ENCODE results near the gene INO80.

Gene INO80

DNA sequence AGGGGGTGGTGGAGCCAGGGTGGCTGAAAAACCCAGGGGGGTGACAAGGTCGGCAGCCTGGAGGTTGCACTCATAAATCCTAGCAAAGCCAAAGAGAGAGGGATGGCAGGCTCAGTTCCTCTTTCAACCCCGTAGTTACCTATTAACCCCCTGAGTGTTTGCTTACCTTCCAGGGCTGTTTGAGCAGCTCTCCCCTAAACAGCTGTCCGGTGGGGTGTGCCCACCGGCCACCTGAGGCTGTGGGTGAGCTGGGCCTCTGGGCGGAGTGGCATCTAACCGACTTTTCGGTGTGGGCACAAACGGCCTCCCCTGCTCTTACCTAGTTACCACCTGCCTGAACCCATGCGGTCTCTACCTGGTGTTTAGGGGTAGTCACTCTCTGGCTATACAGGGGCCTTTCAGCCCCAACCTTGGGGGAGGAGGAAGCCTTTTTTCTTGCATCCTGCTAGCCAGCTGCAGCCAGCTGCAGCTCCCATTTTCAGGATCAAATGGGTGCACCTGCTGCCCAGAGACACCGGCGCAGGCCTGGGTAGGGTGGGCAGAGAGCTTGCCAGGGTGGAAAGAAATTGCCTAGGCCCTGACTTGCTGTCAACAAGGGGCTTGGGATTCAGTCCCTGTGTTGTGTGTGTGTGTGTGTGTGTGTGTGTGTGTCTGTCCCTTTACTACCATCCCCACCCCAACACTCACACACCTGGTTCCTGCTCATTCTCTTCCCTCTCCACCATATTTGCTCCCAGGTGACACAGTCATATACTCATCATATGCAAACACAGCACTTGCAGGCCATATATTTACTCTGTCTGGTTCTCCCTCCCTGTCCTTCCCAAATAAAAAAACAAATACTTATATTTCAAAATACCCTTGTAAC, 183.2 kb downstream of the INO80 start:
- Histone ChIP-seq H3K36me3 (ENCODE audit: insufficient read depth, low read length) (no peaks in the 10 kb centered on the region), H3K4me3 (no peak overlapping the region), H3K27ac (no peak overlapping the region), H3K9ac (ENCODE audit: insufficient read length) (no peak overlapping the region), H3K9me3 (ENCODE audit: low read depth, low read length) (no peaks in the 10 kb centered on the region)
- TF ChIP-seq POLR2AphosphoS5 (IDR thresholded peaks at IDR 0.05; ENCODE audit: borderline replicate concordance, low read depth, low read length) = no peak
- no peak for TF ChIP-seq FOXP2 (optimal IDR thresholded peaks at IDR 0.05; ENCODE audit: control extremely low read depth, extremely low read length, insufficient read depth)
- TF ChIP-seq EZH2 (IDR thresholded peaks at IDR 0.05) = no peak
- no peak for DNase-seq (ENCODE audit: low read depth, low spot score)

DNA sequence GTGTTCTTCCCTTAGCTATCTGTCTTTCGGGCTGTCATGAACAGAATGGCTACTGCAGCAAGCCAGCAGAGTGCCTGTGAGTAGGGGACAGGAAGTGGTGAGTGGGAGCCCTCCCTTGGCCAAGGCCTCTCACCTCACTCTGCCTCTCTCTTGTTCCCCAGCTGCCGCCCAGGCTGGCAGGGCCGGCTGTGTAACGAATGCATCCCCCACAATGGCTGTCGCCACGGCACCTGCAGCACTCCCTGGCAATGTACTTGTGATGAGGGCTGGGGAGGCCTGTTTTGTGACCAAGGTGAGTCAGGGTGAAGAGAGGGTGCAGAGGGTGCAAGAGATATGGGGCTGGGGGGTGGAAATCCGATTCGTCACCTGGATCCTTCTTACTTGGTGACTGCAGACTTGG, 183.9 kb downstream of the INO80 start:
- no peak for TF ChIP-seq EZH2 (IDR thresholded peaks at IDR 0.05)
- no peak for TF ChIP-seq POLR2AphosphoS5 (IDR thresholded peaks at IDR 0.05; ENCODE audit: borderline replicate concordance, low read depth, low read length)
- no peak for TF ChIP-seq FOXP2 (optimal IDR thresholded peaks at IDR 0.05; ENCODE audit: control extremely low read depth, extremely low read length, insufficient read depth)
- DNase-seq (ENCODE audit: low read depth, low spot score) = no peak
- H3K4me3 ChIP-seq = no peak overlapping the region
- H3K9ac ChIP-seq (ENCODE audit: insufficient read length) = no peak overlapping the region
- no peaks in the 10 kb centered on the region for H3K9me3 ChIP-seq (ENCODE audit: low read depth, low read length)
- no peaks in the 10 kb centered on the region for H3K36me3 ChIP-seq (ENCODE audit: insufficient read depth, low read length)
- no peak overlapping the region for H3K27ac ChIP-seq

DNA sequence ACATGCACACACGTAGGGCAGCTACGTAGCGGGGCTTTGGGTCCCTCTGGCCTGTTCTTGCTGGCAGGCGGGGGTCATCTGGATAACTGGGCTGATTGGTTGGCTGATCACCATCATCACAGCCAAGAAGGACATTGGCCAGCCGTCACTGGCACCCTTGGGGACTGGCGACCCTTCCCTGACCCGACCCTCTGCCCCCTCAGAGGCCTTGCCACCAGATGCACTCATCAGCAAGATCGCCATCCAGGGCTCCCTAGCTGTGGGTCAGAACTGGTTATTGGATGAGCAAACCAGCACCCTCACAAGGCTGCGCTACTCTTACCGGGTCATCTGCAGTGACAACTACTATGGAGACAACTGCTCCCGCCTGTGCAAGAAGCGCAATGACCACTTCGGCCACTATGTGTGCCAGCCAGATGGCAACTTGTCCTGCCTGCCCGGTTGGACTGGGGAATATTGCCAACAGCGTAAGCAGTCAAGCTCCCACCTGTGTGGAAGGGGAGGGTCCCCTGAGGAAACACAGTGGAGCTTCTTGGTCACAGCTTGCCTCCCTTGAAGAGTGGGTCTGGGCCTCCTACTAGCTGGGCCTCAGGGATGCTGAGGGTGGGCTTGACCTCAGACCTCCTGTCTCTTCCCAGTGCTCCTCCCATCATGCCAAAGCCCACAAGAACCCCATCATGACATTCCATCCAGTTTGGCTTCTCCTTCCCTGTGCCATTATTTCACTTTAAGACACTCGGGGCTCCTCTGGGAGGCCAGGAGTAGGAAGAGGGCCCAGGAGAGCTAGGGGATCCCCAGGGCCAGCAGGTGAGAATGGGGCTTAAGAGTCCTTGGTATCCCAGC, 184.6 kb downstream of the INO80 start:
- TF ChIP-seq EZH2 (IDR thresholded peaks at IDR 0.05) (no peak), FOXP2 (optimal IDR thresholded peaks at IDR 0.05; ENCODE audit: control extremely low read depth, extremely low read length, insufficient read depth) (no peak), POLR2AphosphoS5 (IDR thresholded peaks at IDR 0.05; ENCODE audit: borderline replicate concordance, low read depth, low read length) (no peak)
- Histone ChIP-seq H3K36me3 (ENCODE audit: insufficient read depth, low read length) (no peaks in the 10 kb centered on the region), H3K4me3 (no peak overlapping the region), H3K9me3 (ENCODE audit: low read depth, low read length) (no peaks in the 10 kb centered on the region), H3K27ac (no peak overlapping the region), H3K9ac (ENCODE audit: insufficient read length) (no peak overlapping the region)
- no peak for DNase-seq (ENCODE audit: low read depth, low spot score)

DNA sequence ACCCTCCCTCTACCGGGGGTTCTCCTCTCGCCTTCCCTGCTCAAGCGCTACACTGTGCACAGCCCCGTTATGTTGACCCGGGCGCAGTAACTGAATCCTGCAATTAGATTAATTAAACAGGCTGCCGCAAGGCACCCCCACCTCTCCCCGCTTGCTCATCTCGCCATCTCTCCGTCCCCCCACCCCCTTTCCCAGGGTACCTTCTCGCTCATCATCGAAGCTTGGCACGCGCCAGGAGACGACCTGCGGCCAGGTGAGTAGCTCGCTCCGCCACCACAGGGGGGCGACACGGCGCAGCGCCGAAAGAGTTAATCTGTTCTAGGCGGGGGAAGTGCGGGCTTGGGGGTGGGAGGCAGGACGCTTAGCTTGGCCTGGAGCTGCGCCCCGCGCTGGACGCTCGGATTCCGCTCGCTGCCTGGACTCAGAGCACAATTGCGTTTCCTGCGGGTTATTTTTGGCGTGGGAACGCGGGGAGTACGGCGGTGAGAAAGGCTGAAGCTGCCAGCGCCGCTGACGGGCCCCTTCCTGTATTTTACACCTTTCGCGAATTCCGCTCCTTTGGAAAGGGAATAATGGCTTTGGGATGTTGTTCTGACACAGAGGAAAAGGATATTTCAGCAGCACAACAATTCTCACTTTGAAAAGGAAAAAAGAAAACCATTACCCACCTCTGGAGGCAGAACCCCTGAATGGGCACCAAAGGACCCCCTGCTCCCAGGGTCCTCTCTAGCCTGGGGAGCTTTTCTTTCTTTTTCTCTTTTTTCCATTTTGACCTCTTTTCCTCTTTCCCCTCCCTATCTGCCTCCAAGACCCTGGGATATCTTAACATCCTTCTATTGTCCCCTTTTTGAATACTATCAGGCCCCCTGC, 185.4 kb downstream of the INO80 start:
- no peak for DNase-seq (ENCODE audit: low read depth, low spot score)
- Histone ChIP-seq H3K4me3 (peak overlapping the region; percentile 36), H3K9ac (ENCODE audit: insufficient read length) (no peak overlapping the region)

DNA sequence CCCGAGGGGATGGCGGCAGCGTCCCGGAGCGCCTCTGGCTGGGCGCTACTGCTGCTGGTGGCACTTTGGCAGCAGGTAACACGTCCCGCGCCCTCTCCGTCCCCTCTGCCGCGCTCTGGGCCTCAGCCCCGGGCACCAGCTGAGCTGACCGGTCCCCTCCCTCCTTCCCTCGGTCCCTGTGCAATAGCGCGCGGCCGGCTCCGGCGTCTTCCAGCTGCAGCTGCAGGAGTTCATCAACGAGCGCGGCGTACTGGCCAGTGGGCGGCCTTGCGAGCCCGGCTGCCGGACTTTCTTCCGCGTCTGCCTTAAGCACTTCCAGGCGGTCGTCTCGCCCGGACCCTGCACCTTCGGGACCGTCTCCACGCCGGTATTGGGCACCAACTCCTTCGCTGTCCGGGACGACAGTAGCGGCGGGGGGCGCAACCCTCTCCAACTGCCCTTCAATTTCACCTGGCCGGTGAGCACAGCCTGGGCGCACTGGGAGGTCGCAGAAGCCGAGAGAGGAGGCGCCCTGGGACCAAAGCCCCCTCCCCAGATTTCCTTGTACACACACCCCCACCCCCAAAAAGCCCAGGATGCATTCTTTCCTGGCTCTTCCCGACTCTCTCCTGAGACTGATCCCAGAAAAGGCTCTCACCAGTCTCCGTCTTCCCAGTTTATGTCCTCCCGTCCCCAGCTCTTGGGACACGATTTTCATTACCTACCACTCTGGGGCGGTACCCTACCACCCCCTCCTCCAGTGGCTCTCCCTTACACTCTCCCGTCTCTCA, 186.2 kb downstream of the INO80 start:
- Histone ChIP-seq H3K36me3 (ENCODE audit: insufficient read depth, low read length) (no peaks in the 10 kb centered on the region), H3K27ac (no peak overlapping the region), H3K9ac (ENCODE audit: insufficient read length) (no peak overlapping the region), H3K4me3 (peak overlapping the region; percentile 76), H3K9me3 (ENCODE audit: low read depth, low read length) (no peaks in the 10 kb centered on the region)
- TF ChIP-seq POLR2AphosphoS5 (IDR thresholded peaks at IDR 0.05; ENCODE audit: borderline replicate concordance, low read depth, low read length) = no peak
- no peak for TF ChIP-seq FOXP2 (optimal IDR thresholded peaks at IDR 0.05; ENCODE audit: control extremely low read depth, extremely low read length, insufficient read depth)
- no peak for DNase-seq (ENCODE audit: low read depth, low spot score)

More for the DNA sequence above, 185.4 kb downstream of the INO80 start:
- Histone ChIP-seq H3K36me3 (ENCODE audit: insufficient read depth, low read length) (no peaks in the 10 kb centered on the region), H3K9me3 (ENCODE audit: low read depth, low read length) (no peaks in the 10 kb centered on the region), H3K27ac (no peak overlapping the region)
- TF ChIP-seq FOXP2 (optimal IDR thresholded peaks at IDR 0.05; ENCODE audit: control extremely low read depth, extremely low read length, insufficient read depth) (no peak), POLR2AphosphoS5 (IDR thresholded peaks at IDR 0.05; ENCODE audit: borderline replicate concordance, low read depth, low read length) (no peak), EZH2 (IDR thresholded peaks at IDR 0.05) (no peak)
